SH-SY5Y (cell line): ENCODE data around the gene PIKFYVE.

Source experiments
- GATA2 ChIP-seq: IDR thresholded peaks from 2 replicates; pipeline ENCODE4 v1.6.1; 2011; ENCODE audit warnings: mild to moderate bottlenecking, low read depth, low read length
- GATA3 ChIP-seq: IDR thresholded peaks from 2 replicates; pipeline ENCODE4 v1.6.1; 2011; ENCODE audit warnings: low read depth, mild to moderate bottlenecking, low read length, moderate library complexity

DNA sequence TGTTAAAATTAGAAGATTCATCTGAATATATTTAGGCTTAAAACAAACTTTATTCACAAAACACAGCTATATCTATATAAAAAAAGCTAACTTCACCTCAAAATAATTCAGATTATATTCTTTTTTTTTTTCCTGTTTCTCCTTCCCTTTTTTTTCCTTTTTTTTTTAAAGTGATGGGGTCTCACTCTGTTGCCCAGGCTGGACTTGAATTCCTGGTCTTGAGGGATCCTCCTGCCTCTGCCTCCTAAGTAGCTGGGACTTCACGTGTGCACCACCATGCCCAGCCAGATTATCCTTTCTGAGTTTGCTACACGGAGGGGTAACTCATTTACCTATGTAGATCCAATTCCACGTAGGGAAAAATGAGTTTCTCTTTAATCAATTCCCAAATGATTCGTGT is 15.0 kb upstream of the PIKFYVE start:
- TF ChIP-seq GATA3 (no peak), GATA2 (no peak)
